Measurements from ENCODE around the gene HARBI1. TPM values are rescaled to one million over a fixed set of nuclear protein-coding genes. Genes with fewer than 3 reads are reported as not detected.
A peak's percentile ranks its signal among the peaks of the same experiment; 100 is the strongest.

Gene HARBI1
- 4.1 TPM for polyA plus RNA-seq (2013, experiment 1 of 2)
- 2.8 TPM for polyA plus RNA-seq (2013, experiment 2 of 2)

DNA sequence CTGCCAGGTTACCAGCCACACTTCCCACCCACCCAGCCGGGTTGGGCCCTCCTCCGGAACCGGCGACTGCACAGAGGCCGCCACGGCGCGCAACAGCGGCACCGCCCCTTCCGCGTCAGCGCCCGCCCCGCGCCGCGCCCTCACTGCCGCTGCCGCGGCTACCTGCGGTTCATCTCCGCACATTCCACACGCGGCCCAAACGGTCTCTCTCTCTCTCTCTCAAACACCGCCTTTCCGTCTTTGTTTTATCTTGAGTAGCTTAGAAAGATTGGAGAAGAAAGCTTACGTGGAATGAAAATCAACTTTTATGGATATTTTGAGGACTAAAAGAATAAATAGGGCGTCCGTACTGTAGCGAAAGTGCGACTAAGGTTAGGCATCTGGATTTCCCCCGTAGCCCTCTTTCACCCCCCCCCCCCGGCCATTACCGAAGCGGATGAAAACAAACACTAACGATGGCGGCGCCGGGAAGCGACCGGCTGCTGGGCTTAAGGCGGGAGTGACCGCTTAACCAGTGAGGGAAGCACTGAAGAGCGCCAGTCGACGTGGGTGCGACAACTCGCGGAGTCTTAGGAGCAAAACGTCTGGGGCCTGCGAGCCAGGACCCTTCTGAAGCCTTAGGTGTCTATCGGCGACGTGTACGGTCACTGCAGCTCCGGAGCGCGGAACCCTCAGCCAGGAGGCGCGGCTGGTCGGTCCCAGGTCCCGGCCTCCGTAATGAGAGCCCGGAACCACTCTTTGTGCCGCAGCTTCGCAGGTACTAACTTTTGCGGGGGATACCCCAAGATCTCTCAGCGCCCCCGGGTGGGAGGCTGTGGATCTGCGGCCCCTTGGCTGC, at the start of gene HARBI1, which contains the start of gene ATG13:
TSS of gene HARBI1 (minus strand) at position 94 of the 838 bp plus-strand sequence. CDS start 990 bp downstream, outside the sequence.
TSS of gene ATG13 (plus strand) at position 420 of the 838 bp plus-strand sequence. CDS start 26,739 bp downstream, outside the sequence.
- Histone ChIP-seq H3K4me3 (ENCODE audit: extremely low read depth, insufficient read depth, low read length, poor library complexity, severe bottlenecking) (peak within 1 kb of the TSS; percentile 91), H3K36me3 (ENCODE audit: control insufficient read depth, insufficient read depth, low read length) (peaks cover 24% of the 10 kb centered on the region), H3K9me3 (ENCODE audit: control insufficient read depth, low read length) (no peaks in the 10 kb centered on the region), H3K27ac (ENCODE audit: low read depth, low read length, severe bottlenecking) (peak within 1 kb of the TSS; percentile 98), H3K4me1 (ENCODE audit: control insufficient read depth, insufficient read depth, low read length, poor library complexity, severe bottlenecking) (peaks cover 15% of the 10 kb centered on the region)
- WGBS, 2 experiments (ENCODE audit: insufficient coverage in 2 of 2): 0% methylated on average over 44 to 47 of the region's 72 CpGs

- 73 to 85% methylated on average over 3 to 4 of the region's 5 CpGs for WGBS, 2 experiments (ENCODE audit: insufficient coverage in 2 of 2)
- peaks cover 89% of the 10 kb centered on the region for H3K36me3 ChIP-seq (ENCODE audit: control insufficient read depth, insufficient read depth, low read length)
- H3K27ac ChIP-seq (ENCODE audit: low read depth, low read length, severe bottlenecking): peak overlapping the region; percentile 23
- H3K4me1 ChIP-seq (ENCODE audit: control insufficient read depth, insufficient read depth, low read length, poor library complexity, severe bottlenecking): peaks cover 27% of the 10 kb centered on the region
- no peaks in the 10 kb centered on the region for H3K9me3 ChIP-seq (ENCODE audit: control insufficient read depth, low read length)
- H3K4me3 ChIP-seq (ENCODE audit: extremely low read depth, insufficient read depth, low read length, poor library complexity, severe bottlenecking): no peak overlapping the region
Measured at GRCh38 chr11:46666516-46666915, 49.5 kb upstream of the HARBI1 start.

DNA sequence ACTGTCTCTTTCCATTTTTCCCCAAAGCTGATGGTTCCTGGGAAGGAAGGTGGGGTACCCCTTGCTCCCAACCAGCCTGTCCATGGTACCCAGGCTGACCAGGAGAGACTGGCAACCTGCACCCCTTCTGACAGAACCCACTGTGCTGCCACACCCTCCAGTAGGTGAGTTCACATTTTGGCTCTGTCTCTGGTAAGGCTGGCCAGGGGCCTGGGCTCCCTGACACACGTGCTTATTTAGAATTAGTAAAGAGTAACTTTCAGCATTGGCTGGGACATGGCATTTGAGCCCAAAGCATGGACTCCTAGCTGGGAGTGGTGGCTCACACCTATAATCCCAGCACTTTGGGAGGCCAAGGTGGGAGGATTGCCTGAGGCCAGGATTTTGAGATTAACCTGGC, 48.3 kb upstream of the HARBI1 start:
- peaks cover 27% of the 10 kb centered on the region for H3K4me1 ChIP-seq (ENCODE audit: control insufficient read depth, insufficient read depth, low read length, poor library complexity, severe bottlenecking)
- WGBS, 2 experiments (ENCODE audit: insufficient coverage in 2 of 2): 100% methylated on average over 1 of the region's 1 CpG
- H3K9me3 ChIP-seq (ENCODE audit: control insufficient read depth, low read length): no peaks in the 10 kb centered on the region
- no peak overlapping the region for H3K4me3 ChIP-seq (ENCODE audit: extremely low read depth, insufficient read depth, low read length, poor library complexity, severe bottlenecking)
- peaks cover 89% of the 10 kb centered on the region for H3K36me3 ChIP-seq (ENCODE audit: control insufficient read depth, insufficient read depth, low read length)
- peak overlapping the region; percentile 89 for H3K27ac ChIP-seq (ENCODE audit: low read depth, low read length, severe bottlenecking)

GRCh38 chr11:46664612-46665011, 47.6 kb upstream of the HARBI1 start:
- Histone ChIP-seq H3K4me3 (ENCODE audit: extremely low read depth, insufficient read depth, low read length, poor library complexity, severe bottlenecking) (no peak overlapping the region), H3K9me3 (ENCODE audit: control insufficient read depth, low read length) (no peaks in the 10 kb centered on the region), H3K27ac (ENCODE audit: low read depth, low read length, severe bottlenecking) (peak overlapping the region; percentile 89), H3K4me1 (ENCODE audit: control insufficient read depth, insufficient read depth, low read length, poor library complexity, severe bottlenecking) (peaks cover 27% of the 10 kb centered on the region), H3K36me3 (ENCODE audit: control insufficient read depth, insufficient read depth, low read length) (peaks cover 86% of the 10 kb centered on the region)
- 61 to 76% methylated on average over 4 of the region's 6 CpGs for WGBS, 2 experiments (ENCODE audit: insufficient coverage in 2 of 2)

DNA sequence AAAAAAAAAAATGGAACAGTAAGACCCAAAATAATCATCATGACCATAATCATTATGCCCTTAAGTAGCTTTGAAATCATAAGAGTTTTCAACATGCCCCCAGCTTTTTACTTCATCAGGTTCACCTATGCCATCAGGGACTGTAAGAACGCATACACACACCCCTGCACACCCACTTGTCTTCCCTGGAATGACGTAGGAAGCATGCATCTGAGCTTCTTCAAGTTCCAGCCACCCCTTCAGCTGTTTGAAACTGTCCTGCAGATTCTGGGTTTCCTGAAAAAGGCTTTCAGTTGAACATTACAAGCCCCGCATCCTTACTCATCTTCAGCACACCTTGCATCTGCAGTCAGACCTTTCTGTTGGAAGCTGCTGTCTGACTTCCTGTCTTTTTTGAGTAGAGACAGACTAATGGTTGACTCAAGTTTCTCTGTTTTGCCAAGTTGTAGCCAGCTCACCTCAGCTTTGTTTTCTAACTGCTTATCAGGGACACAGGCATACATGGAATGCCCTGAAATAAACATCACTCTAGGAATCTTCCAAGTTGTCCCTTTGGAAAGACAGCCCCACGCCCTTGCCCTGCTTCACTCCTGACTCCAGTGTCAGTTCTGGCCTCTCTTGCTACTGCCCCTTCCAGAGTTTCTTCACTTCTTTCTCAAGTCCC, 46.4 kb upstream of the HARBI1 start:
- Histone ChIP-seq H3K36me3 (ENCODE audit: control insufficient read depth, insufficient read depth, low read length) (peaks cover 85% of the 10 kb centered on the region), H3K4me3 (ENCODE audit: extremely low read depth, insufficient read depth, low read length, poor library complexity, severe bottlenecking) (no peak overlapping the region), H3K4me1 (ENCODE audit: control insufficient read depth, insufficient read depth, low read length, poor library complexity, severe bottlenecking) (peaks cover 30% of the 10 kb centered on the region), H3K9me3 (ENCODE audit: control insufficient read depth, low read length) (no peaks in the 10 kb centered on the region), H3K27ac (ENCODE audit: low read depth, low read length, severe bottlenecking) (peak overlapping the region; percentile 74)
- 88 to 91% methylated on average over 3 to 4 of the region's 4 CpGs for WGBS, 2 experiments (ENCODE audit: insufficient coverage in 2 of 2)

- peaks cover 37% of the 10 kb centered on the region for H3K4me1 ChIP-seq (ENCODE audit: control insufficient read depth, insufficient read depth, low read length, poor library complexity, severe bottlenecking)
- no peak overlapping the region for H3K27ac ChIP-seq (ENCODE audit: low read depth, low read length, severe bottlenecking)
- H3K9me3 ChIP-seq (ENCODE audit: control insufficient read depth, low read length): no peaks in the 10 kb centered on the region
- no peak overlapping the region for H3K4me3 ChIP-seq (ENCODE audit: extremely low read depth, insufficient read depth, low read length, poor library complexity, severe bottlenecking)
- peaks cover 85% of the 10 kb centered on the region for H3K36me3 ChIP-seq (ENCODE audit: control insufficient read depth, insufficient read depth, low read length)
Measured at GRCh38 chr11:46662366-46662765, 45.3 kb upstream of the HARBI1 start.

- Histone ChIP-seq H3K27ac (ENCODE audit: low read depth, low read length, severe bottlenecking) (no peak overlapping the region), H3K36me3 (ENCODE audit: control insufficient read depth, insufficient read depth, low read length) (peaks cover 85% of the 10 kb centered on the region), H3K4me3 (ENCODE audit: extremely low read depth, insufficient read depth, low read length, poor library complexity, severe bottlenecking) (no peak overlapping the region), H3K9me3 (ENCODE audit: control insufficient read depth, low read length) (no peaks in the 10 kb centered on the region), H3K4me1 (ENCODE audit: control insufficient read depth, insufficient read depth, low read length, poor library complexity, severe bottlenecking) (peaks cover 41% of the 10 kb centered on the region)
Measured at GRCh38 chr11:46661836-46662235, 44.8 kb upstream of the HARBI1 start.

- Histone ChIP-seq H3K9me3 (ENCODE audit: control insufficient read depth, low read length) (no peaks in the 10 kb centered on the region), H3K4me3 (ENCODE audit: extremely low read depth, insufficient read depth, low read length, poor library complexity, severe bottlenecking) (no peak overlapping the region), H3K27ac (ENCODE audit: low read depth, low read length, severe bottlenecking) (no peak overlapping the region), H3K36me3 (ENCODE audit: control insufficient read depth, insufficient read depth, low read length) (peaks cover 85% of the 10 kb centered on the region), H3K4me1 (ENCODE audit: control insufficient read depth, insufficient read depth, low read length, poor library complexity, severe bottlenecking) (peaks cover 37% of the 10 kb centered on the region)
- 100% methylated on average over 1 of the region's 1 CpG; no CpG with 5 or more reads in 1 of the 2 experiments for WGBS, 2 experiments (ENCODE audit: insufficient coverage in 2 of 2)
Measured at GRCh38 chr11:46659908-46660307, 42.9 kb upstream of the HARBI1 start.

GRCh38 chr11:46658259-46658658, 41.2 kb upstream of the HARBI1 start:
- Histone ChIP-seq H3K4me1 (ENCODE audit: control insufficient read depth, insufficient read depth, low read length, poor library complexity, severe bottlenecking) (peaks cover 21% of the 10 kb centered on the region), H3K9me3 (ENCODE audit: control insufficient read depth, low read length) (no peaks in the 10 kb centered on the region), H3K27ac (ENCODE audit: low read depth, low read length, severe bottlenecking) (no peak overlapping the region), H3K4me3 (ENCODE audit: extremely low read depth, insufficient read depth, low read length, poor library complexity, severe bottlenecking) (no peak overlapping the region), H3K36me3 (ENCODE audit: control insufficient read depth, insufficient read depth, low read length) (peaks cover 91% of the 10 kb centered on the region)
- WGBS, 2 experiments (ENCODE audit: insufficient coverage in 2 of 2): 94 to 100% methylated on average over 4 of the region's 4 CpGs

GRCh38 chr11:46657186-46657585, 40.2 kb upstream of the HARBI1 start:
- Histone ChIP-seq H3K36me3 (ENCODE audit: control insufficient read depth, insufficient read depth, low read length) (peaks cover 94% of the 10 kb centered on the region), H3K9me3 (ENCODE audit: control insufficient read depth, low read length) (no peaks in the 10 kb centered on the region), H3K27ac (ENCODE audit: low read depth, low read length, severe bottlenecking) (no peak overlapping the region), H3K4me3 (ENCODE audit: extremely low read depth, insufficient read depth, low read length, poor library complexity, severe bottlenecking) (no peak overlapping the region), H3K4me1 (ENCODE audit: control insufficient read depth, insufficient read depth, low read length, poor library complexity, severe bottlenecking) (peaks cover 18% of the 10 kb centered on the region)
- WGBS, 2 experiments (ENCODE audit: insufficient coverage in 2 of 2): 90 to 100% methylated on average over 1 of the region's 3 CpGs

GRCh38 chr11:46655631-46656030, 38.6 kb upstream of the HARBI1 start:
- Histone ChIP-seq H3K4me1 (ENCODE audit: control insufficient read depth, insufficient read depth, low read length, poor library complexity, severe bottlenecking) (peaks cover 24% of the 10 kb centered on the region), H3K9me3 (ENCODE audit: control insufficient read depth, low read length) (no peaks in the 10 kb centered on the region), H3K27ac (ENCODE audit: low read depth, low read length, severe bottlenecking) (no peak overlapping the region), H3K36me3 (ENCODE audit: control insufficient read depth, insufficient read depth, low read length) (peaks cover 94% of the 10 kb centered on the region), H3K4me3 (ENCODE audit: extremely low read depth, insufficient read depth, low read length, poor library complexity, severe bottlenecking) (no peak overlapping the region)
- WGBS, 2 experiments (ENCODE audit: insufficient coverage in 2 of 2): 95 to 98% methylated on average over 4 of the region's 4 CpGs
